K562 (cell line): Measurements from ENCODE around the gene SHISA4. TPM values are rescaled to one million over a fixed set of nuclear protein-coding genes. Genes with fewer than 3 reads are reported as not detected.
A peak's percentile ranks its signal among the peaks of the same experiment; 100 is the strongest.

Source experiments
- E2F5 ChIP-seq: sonication (generic); formaldehyde crosslinking; IDR thresholded peaks from 2 replicates; pipeline ENCODE4 v1.8.0; 2022; ENCODE audit warnings: mild to moderate bottlenecking, missing genetic modification reagents
- GTF2B ChIP-seq: IDR thresholded peaks from 2 replicates; pipeline ENCODE4 v1.6.1; 2011; ENCODE audit not compliant: insufficient read length; ENCODE audit errors: extremely low read depth
- IRF9 ChIP-seq: fragments of 450-650 bp; IDR thresholded peaks from 2 replicates; pipeline ENCODE4 v1.6.1; 2016; ENCODE audit warnings: missing biosample characterization, missing genetic modification characterization
- MGA ChIP-seq: fragments of 450-650 bp; IDR thresholded peaks from 2 replicates; pipeline ENCODE4 v1.6.1; 2016; ENCODE audit warnings: mild to moderate bottlenecking, moderate library complexity
- RNF219 ChIP-seq: fragments of 250-450 bp; sonication (Bioruptor Pico); IDR thresholded peaks from 2 replicates; pipeline ENCODE4 v1.5.0; 2022; ENCODE audit warnings: mild to moderate bottlenecking
- SMARCA4 ChIP-seq: fragments of 450-650 bp; IDR thresholded peaks from 2 replicates; pipeline ENCODE4 v1.6.1; 2016
- XRCC3 ChIP-seq: fragments of 450-650 bp; IDR thresholded peaks from 2 replicates; pipeline ENCODE4 v1.6.1; 2017; ENCODE audit warnings: mild to moderate bottlenecking, moderate library complexity
- ZNF644 ChIP-seq: fragments of 200-800 bp; sonication (Bioruptor generic); IDR thresholded peaks from 2 replicates; pipeline ENCODE4 v1.6.1; 2016; ENCODE audit warnings: low read depth, missing genetic modification characterization, missing compliant biosample characterization
- polyA plus RNA-seq, 8 experiments: library from polyadenylated mRNA; depleted of rRNA in 4 of 8; stranded (reverse) in 5 of 8; unstranded in 3 of 8; fragments of >200 nt; fragmentation: Nextera tagmentation in 2 of 8; fragmentation: Illumina TruSeq in 1 of 8; extraction: Ambion mirVana in 2 of 8; extraction: Trizol in 1 of 8; gene quantifications; 2 replicates each; pipeline versions ENCODE4 v1.2.1 to v1.2.3, GENCODE V29; 2011 to 2014; ENCODE audit warnings: inconsistent platforms in 1 of 8, missing spikeins in 1 of 8
- total RNA-seq, 7 experiments: library from RNA; depleted of rRNA in 6 of 7; stranded (reverse); fragments of >200 nt in 6 of 7; fragmentation: Illumina TruSeq in 2 of 7; extraction: Trizol in 2 of 7; gene quantifications; 2 replicates each; pipeline versions ENCODE4 v1.2.1 to v1.2.3, GENCODE V29; 2011 to 2021; ENCODE audit warnings: low replicate concordance in 1 of 7

The SHISA4 gene
- total and polyA plus RNA-seq, 9 of the 15 experiments (the other 6 are each of a cell fraction or from before 2014, with no cell fraction given), result 0.15 to 0.95 (median 0.68) TPM; not detected in 2

GRCh38 chr1:201941420-201942128, 52.9 kb downstream of the SHISA4 start (continued):
- TF ChIP-seq MGA, result peak; percentile 61; the same call in 1 of the 2 replicates
- TF ChIP-seq SMARCA4, result peak; percentile 68; the same call in 1 of the 2 replicates
- TF ChIP-seq GTF2B, result no peak
- no peak for TF ChIP-seq E2F5
- TF ChIP-seq IRF9 (tag), result 0 out of 2 replicates have a peak, but pooled peaks have one; percentile 32
- peak; percentile 79 for TF ChIP-seq ZNF644 (tag)
- TF ChIP-seq XRCC3, result no peak
- TF ChIP-seq RNF219, result no peak
